EL (cell line): Measurements from ENCODE around the gene SLC17A9.

Source experiments
- DNase-seq: peaks from one replicate; pipeline ENCODE4 v3.0.0-alpha.2; 2016

SLC17A9 gene

GRCh38 chr20:63006540-63007359 is 54.2 kb downstream of the SLC17A9 start, which contains the start of gene BHLHE23:
BHLHE23 (minus strand) TSS chr20:63006964; CDS start chr20:63006774, 190 bp downstream.
- DNase-seq: no peak

- no peak for DNase-seq
These were observed 54.8 kb downstream of the SLC17A9 start for GRCh38 chr20:63007360-63007645.

- DNase-seq: no peak
These were observed 55.4 kb downstream of the SLC17A9 start for GRCh38 chr20:63007646-63008488.

- no peak for DNase-seq
These were observed 56.1 kb downstream of the SLC17A9 start for GRCh38 chr20:63008541-63009044.

- DNase-seq: peak; percentile 63
These were observed 56.8 kb downstream of the SLC17A9 start for GRCh38 chr20:63009045-63009961.

- DNase-seq: no peak
These were observed 57.7 kb downstream of the SLC17A9 start for GRCh38 chr20:63009988-63010769.

GRCh38 chr20:63011798-63012197 is 59.3 kb downstream of the SLC17A9 start:
- no peak for DNase-seq

- DNase-seq: no peak
These were observed 60.7 kb downstream of the SLC17A9 start for GRCh38 chr20:63013207-63013606.

- no peak for DNase-seq
These were observed 61.8 kb downstream of the SLC17A9 start for GRCh38 chr20:63014287-63014686.

GRCh38 chr20:63014710-63015109 is 62.2 kb downstream of the SLC17A9 start:
- no peak for DNase-seq

- DNase-seq: no peak
These were observed 62.7 kb downstream of the SLC17A9 start for GRCh38 chr20:63015147-63015661.

- DNase-seq: no peak
These were observed 63.3 kb downstream of the SLC17A9 start for GRCh38 chr20:63015662-63016361.

- no peak for DNase-seq
These were observed 64.1 kb downstream of the SLC17A9 start for GRCh38 chr20:63016514-63017075.

- DNase-seq: no peak
These were observed 64.7 kb downstream of the SLC17A9 start for GRCh38 chr20:63017076-63017825.

GRCh38 chr20:63017826-63018411 is 65.4 kb downstream of the SLC17A9 start:
- DNase-seq: no peak
